Progenitor cell of endocrine pancreas (in vitro differentiated cells): ENCODE measurements around the gene STKLD1. TPM values are rescaled to one million over a fixed set of nuclear protein-coding genes. Genes with fewer than 3 reads are reported as not detected.

Experiments used
- DNase-seq: peaks from one replicate; pipeline ENCODE4 v3.0.0; 2021; ENCODE audit warnings: low spot score; ENCODE audit not compliant: unreplicated experiment
- H3K27ac Mint-ChIP-seq: 2 replicates; pipeline ENCODE4 v1.8.0; 2021; ENCODE audit warnings: mild to moderate bottlenecking, moderate library complexity, mixed read lengths
- H3K27me3 Mint-ChIP-seq: 2 replicates; pipeline ENCODE4 v1.8.0; 2021; ENCODE audit warnings: mixed read lengths
- H3K36me3 Mint-ChIP-seq: 2 replicates; pipeline ENCODE4 v1.8.0; 2022; ENCODE audit warnings: mixed read lengths; ENCODE audit not compliant: insufficient read depth
- H3K4me1 Mint-ChIP-seq: 2 replicates; pipeline ENCODE4 v1.8.0; 2021; ENCODE audit warnings: low read depth, mixed read lengths
- H3K4me3 Mint-ChIP-seq: 2 replicates; pipeline ENCODE4 v1.8.0; 2021; ENCODE audit warnings: low read depth, mild to moderate bottlenecking, moderate library complexity, mixed read lengths
- H3K9me3 Mint-ChIP-seq: 2 replicates; pipeline ENCODE4 v1.8.0; 2021; ENCODE audit warnings: low read depth, mixed read lengths
- CTCF ChIP-seq: fragments of 200-600 bp; sonication (generic); IDR thresholded peaks from one replicate; pipeline ENCODE4 v1.5.0; 2021; ENCODE audit warnings: antibody characterized with exemption, mild to moderate bottlenecking; ENCODE audit not compliant: unreplicated experiment
- total RNA-seq: library from RNA; stranded (reverse); gene quantifications from 2 replicates; pipeline ENCODE4 v1.2.1, GENCODE V29; 2021

STKLD1 gene
- total RNA-seq, 1 donor from 2014 or later, result 4.0 TPM

GRCh38 chr9:133405508-133406438 is 29.6 kb downstream of the STKLD1 start:
- TF ChIP-seq CTCF, result no peak
- Mint-ChIP-seq H3K36me3 (peaks cover 18% of the 10 kb centered on the region), H3K4me1 (no peaks in the 10 kb centered on the region), H3K4me3 (no peak overlapping the region), H3K27ac (no peak overlapping the region), H3K27me3 (no peaks in the 10 kb centered on the region), H3K9me3 (no peaks in the 10 kb centered on the region)
- no peak for DNase-seq

- peaks cover 20% of the 10 kb centered on the region for H3K36me3 Mint-ChIP-seq
Observed at GRCh38 chr9:133406480-133407307, 30.5 kb downstream of the STKLD1 start.

GRCh38 chr9:133408042-133408441 is 31.9 kb downstream of the STKLD1 start:
- no peaks in the 10 kb centered on the region for H3K4me1 Mint-ChIP-seq
- H3K36me3 Mint-ChIP-seq, result peaks cover 22% of the 10 kb centered on the region
- no peak overlapping the region for H3K27ac Mint-ChIP-seq
- DNase-seq, result no peak
- H3K9me3 Mint-ChIP-seq, result no peaks in the 10 kb centered on the region
- TF ChIP-seq CTCF, result no peak
- H3K4me3 Mint-ChIP-seq, result no peak overlapping the region
- no peaks in the 10 kb centered on the region for H3K27me3 Mint-ChIP-seq

More at GRCh38 chr9:133406480-133407307, 30.5 kb downstream of the STKLD1 start:
- Mint-ChIP-seq H3K27ac (no peak overlapping the region), H3K9me3 (no peaks in the 10 kb centered on the region), H3K4me3 (no peak overlapping the region), H3K27me3 (no peaks in the 10 kb centered on the region), H3K4me1 (no peaks in the 10 kb centered on the region)
- peak; percentile 68 for DNase-seq
- peak; percentile 97 for TF ChIP-seq CTCF

- no peaks in the 10 kb centered on the region for H3K27me3 Mint-ChIP-seq
- TF ChIP-seq CTCF, result no peak
- H3K9me3 Mint-ChIP-seq, result no peaks in the 10 kb centered on the region
- peaks cover 21% of the 10 kb centered on the region for H3K4me1 Mint-ChIP-seq
- peaks cover 15% of the 10 kb centered on the region for H3K36me3 Mint-ChIP-seq
- no peak overlapping the region for H3K4me3 Mint-ChIP-seq
- no peak overlapping the region for H3K27ac Mint-ChIP-seq
- DNase-seq, result no peak
Observed at GRCh38 chr9:133415170-133415569, 39.0 kb downstream of the STKLD1 start.
